NAMALWA (cell line): ENCODE data around the gene PTPRF.
"Not testable (repeated sequence)": the region's sequence is repeated elsewhere in the genome, so short reads cannot be mapped to it uniquely, and the experiment has no call there.

Experiments used
- DNase-seq: peaks from one replicate; pipeline ENCODE4 v3.0.0-alpha.2; 2015; ENCODE audit warnings: low spot score

PTPRF gene

GRCh38 chr1:43530483-43531106 lies at the start of gene PTPRF:
Gene PTPRF (plus strand): TSS chr1:43530883. CDS start chr1:43545076, 14,193 bp downstream.
- DNase-seq, result no peak

GRCh38 chr1:43481491-43481890 lies 49.2 kb upstream of the PTPRF start:
- DNase-seq, result no peak

GRCh38 chr1:43482215-43482614 lies 48.5 kb upstream of the PTPRF start:
- no peak for DNase-seq

- no peak for DNase-seq
Measured at GRCh38 chr1:43484367-43484766, 46.3 kb upstream of the PTPRF start.

GRCh38 chr1:43488165-43488564 lies 42.5 kb upstream of the PTPRF start:
- no peak for DNase-seq

- no peak for DNase-seq
Measured at GRCh38 chr1:43491061-43491460, 39.6 kb upstream of the PTPRF start.

GRCh38 chr1:43492826-43493225 lies 37.9 kb upstream of the PTPRF start:
- DNase-seq, result no peak

- DNase-seq, result no peak
Measured at GRCh38 chr1:43493661-43494450, 36.8 kb upstream of the PTPRF start.

- no peak for DNase-seq
Measured at GRCh38 chr1:43495204-43495603, 35.5 kb upstream of the PTPRF start.

GRCh38 chr1:43499898-43500297 lies 30.8 kb upstream of the PTPRF start:
- DNase-seq, result no peak

- DNase-seq, result not testable (repeated sequence)
Measured at GRCh38 chr1:43501806-43502205, 28.9 kb upstream of the PTPRF start.

GRCh38 chr1:43503534-43503933 lies 27.1 kb upstream of the PTPRF start:
- no peak for DNase-seq

GRCh38 chr1:43505077-43505780 lies 25.5 kb upstream of the PTPRF start:
- DNase-seq, result no peak

GRCh38 chr1:43506233-43506632 lies 24.4 kb upstream of the PTPRF start:
- no peak for DNase-seq

GRCh38 chr1:43507296-43508295 lies 23.1 kb upstream of the PTPRF start:
- DNase-seq, result no peak

GRCh38 chr1:43509007-43509739 lies 21.5 kb upstream of the PTPRF start:
- no peak for DNase-seq

GRCh38 chr1:43509740-43510375 lies 20.8 kb upstream of the PTPRF start:
- no peak for DNase-seq

GRCh38 chr1:43510621-43511020 lies 20.1 kb upstream of the PTPRF start:
- DNase-seq, result no peak

GRCh38 chr1:43511394-43511793 lies 19.3 kb upstream of the PTPRF start:
- DNase-seq, result peak; percentile 19

GRCh38 chr1:43512133-43512532 lies 18.6 kb upstream of the PTPRF start:
- no peak for DNase-seq

GRCh38 chr1:43512681-43513080 lies 18.0 kb upstream of the PTPRF start:
- DNase-seq, result no peak
